ENCODE measurements around the gene PRR33.
"Not testable (repeated sequence)": the region's sequence is repeated elsewhere in the genome, so short reads cannot be mapped to it uniquely, and the experiment has no call there.

Gene PRR33

DNA sequence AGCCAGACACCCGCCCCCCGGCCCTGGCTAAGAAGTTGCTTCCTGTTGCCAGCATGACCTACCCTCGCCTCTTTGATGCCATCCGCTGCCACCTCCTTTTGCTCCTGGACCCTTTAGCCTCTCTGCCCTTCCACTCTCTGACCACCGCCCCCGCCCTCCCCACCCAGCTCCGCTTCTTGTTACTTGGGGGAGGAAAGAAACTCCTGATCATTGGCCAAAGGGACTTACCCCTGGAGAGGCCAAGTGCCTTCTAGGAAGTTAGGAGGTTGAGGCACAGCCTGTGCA is at the start of gene PRR33:
PRR33 (minus strand) TSS at position 65 of the 285 bp plus-strand sequence. CDS start 1,311 bp downstream, outside the sequence.
- Histone ChIP-seq H3K9me3 (ENCODE audit: control insufficient read depth, insufficient read depth, low read length) (no peaks in the 10 kb centered on the region), H3K27ac (ENCODE audit: low read length) (no peak within 1 kb of the TSS), H3K4me1 (ENCODE audit: control insufficient read depth, insufficient read depth, low read length) (no peaks in the 10 kb centered on the region), H3K36me3 (ENCODE audit: control insufficient read depth, insufficient read depth, low read length) (no peaks in the 10 kb centered on the region; the same call in 1 of the 2 replicates), H3K4me3 (ENCODE audit: low read length) (no peak within 1 kb of the TSS), H3K27me3 (ENCODE audit: control insufficient read depth, insufficient read depth, low read length) (no peaks in the 10 kb centered on the region)
- no peak for DNase-seq (ENCODE audit: low read depth, low spot score)
- no CpG with 5 or more reads among the region's 7 CpGs for WGBS (ENCODE audit: insufficient coverage, insufficient read length)

DNA sequence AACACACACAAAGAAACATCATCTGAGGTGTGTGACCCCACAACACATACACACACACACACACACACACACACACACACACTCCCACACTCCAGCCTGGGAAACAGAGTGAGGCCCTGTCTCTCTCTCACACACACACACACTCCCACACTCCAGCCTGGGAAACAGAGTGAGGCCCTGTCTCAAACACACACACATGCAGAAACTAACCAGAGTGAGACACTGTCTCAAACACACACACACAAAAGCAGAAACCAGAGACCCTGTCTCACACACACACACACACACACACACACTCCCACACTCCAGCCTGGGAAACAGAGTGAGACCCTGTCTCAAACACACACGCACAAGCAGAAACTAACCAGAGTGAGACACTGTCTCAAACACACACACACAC is 48.1 kb upstream of the PRR33 start:
- not testable (repeated sequence) for H3K9me3 ChIP-seq (ENCODE audit: control insufficient read depth, insufficient read depth, low read length); DNase-seq (ENCODE audit: low read depth, low spot score); H3K27me3 ChIP-seq (ENCODE audit: control insufficient read depth, insufficient read depth, low read length); H3K4me1 ChIP-seq (ENCODE audit: control insufficient read depth, insufficient read depth, low read length); H3K4me3 ChIP-seq (ENCODE audit: low read length); H3K36me3 ChIP-seq (ENCODE audit: control insufficient read depth, insufficient read depth, low read length); H3K27ac ChIP-seq (ENCODE audit: low read length)
- WGBS (ENCODE audit: insufficient coverage, insufficient read length), result no CpG with 5 or more reads among the region's 1 CpG

GRCh38 chr11:1939006-1939625 is 47.4 kb upstream of the PRR33 start:
- Histone ChIP-seq H3K27ac (ENCODE audit: low read length) (no peak overlapping the region), H3K27me3 (ENCODE audit: control insufficient read depth, insufficient read depth, low read length) (no peaks in the 10 kb centered on the region), H3K9me3 (ENCODE audit: control insufficient read depth, insufficient read depth, low read length) (no peaks in the 10 kb centered on the region), H3K4me3 (ENCODE audit: low read length) (no peak overlapping the region), H3K4me1 (ENCODE audit: control insufficient read depth, insufficient read depth, low read length) (peaks cover 3% of the 10 kb centered on the region; the same call in 1 of the 2 replicates), H3K36me3 (ENCODE audit: control insufficient read depth, insufficient read depth, low read length) (no peaks in the 10 kb centered on the region; the same call in 1 of the 2 replicates)
- no CpG with 5 or more reads among the region's 23 CpGs for WGBS (ENCODE audit: insufficient coverage, insufficient read length)
- no peak for DNase-seq (ENCODE audit: low read depth, low spot score)

DNA sequence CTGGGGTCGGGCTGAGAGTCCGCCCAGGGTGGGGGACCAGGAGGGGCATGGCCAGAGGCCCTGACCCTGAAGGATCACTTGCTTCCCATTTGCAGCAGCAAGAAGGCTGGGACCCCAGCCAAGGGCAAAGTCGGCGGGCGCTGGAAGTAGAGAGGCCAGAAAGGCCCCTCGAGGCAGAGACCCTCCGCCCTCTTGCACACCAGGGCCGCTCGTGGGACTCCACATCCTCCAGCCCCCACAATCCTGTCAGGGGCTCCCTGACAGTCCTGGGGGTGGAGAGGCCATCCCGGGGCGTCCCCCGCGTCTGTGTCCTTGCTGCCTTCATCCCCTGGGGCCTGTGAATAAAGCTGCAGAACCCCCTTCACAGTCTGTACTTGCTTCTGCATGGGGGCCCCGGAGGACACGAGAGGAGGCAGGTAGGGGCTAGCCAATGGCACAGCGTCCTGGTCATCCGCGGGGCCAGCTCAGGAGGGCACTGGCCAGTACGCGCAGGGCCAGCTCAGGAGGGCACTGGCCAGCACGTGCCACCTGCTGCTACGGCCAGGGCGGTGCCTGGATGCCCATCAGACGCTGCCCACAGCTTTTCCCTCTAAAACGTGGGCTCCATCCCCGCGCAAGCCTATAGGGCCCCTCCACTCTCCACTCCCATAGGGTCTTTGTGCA is 46.8 kb upstream of the PRR33 start:
- Histone ChIP-seq H3K36me3 (ENCODE audit: control insufficient read depth, insufficient read depth, low read length) (no peaks in the 10 kb centered on the region; the same call in 1 of the 2 replicates), H3K9me3 (ENCODE audit: control insufficient read depth, insufficient read depth, low read length) (no peaks in the 10 kb centered on the region), H3K27me3 (ENCODE audit: control insufficient read depth, insufficient read depth, low read length) (no peaks in the 10 kb centered on the region), H3K27ac (ENCODE audit: low read length) (no peak overlapping the region), H3K4me1 (ENCODE audit: control insufficient read depth, insufficient read depth, low read length) (peaks cover 3% of the 10 kb centered on the region; the same call in 1 of the 2 replicates), H3K4me3 (ENCODE audit: low read length) (no peak overlapping the region)
- no CpG with 5 or more reads among the region's 27 CpGs for WGBS (ENCODE audit: insufficient coverage, insufficient read length)
- DNase-seq (ENCODE audit: low read depth, low spot score), result no peak

GRCh38 chr11:1937616-1938342 is 46.1 kb upstream of the PRR33 start:
- Histone ChIP-seq H3K27ac (ENCODE audit: low read length) (no peak overlapping the region), H3K4me3 (ENCODE audit: low read length) (no peak overlapping the region), H3K9me3 (ENCODE audit: control insufficient read depth, insufficient read depth, low read length) (no peaks in the 10 kb centered on the region), H3K4me1 (ENCODE audit: control insufficient read depth, insufficient read depth, low read length) (peaks cover 3% of the 10 kb centered on the region; the same call in 1 of the 2 replicates), H3K36me3 (ENCODE audit: control insufficient read depth, insufficient read depth, low read length) (no peaks in the 10 kb centered on the region; the same call in 1 of the 2 replicates), H3K27me3 (ENCODE audit: control insufficient read depth, insufficient read depth, low read length) (no peaks in the 10 kb centered on the region)
- WGBS (ENCODE audit: insufficient coverage, insufficient read length), result no CpG with 5 or more reads among the region's 35 CpGs
- no peak for DNase-seq (ENCODE audit: low read depth, low spot score)

GRCh38 chr11:1936781-1937615 is 45.3 kb upstream of the PRR33 start:
- Histone ChIP-seq H3K4me3 (ENCODE audit: low read length) (no peak overlapping the region), H3K9me3 (ENCODE audit: control insufficient read depth, insufficient read depth, low read length) (no peaks in the 10 kb centered on the region), H3K27ac (ENCODE audit: low read length) (no peak overlapping the region), H3K36me3 (ENCODE audit: control insufficient read depth, insufficient read depth, low read length) (no peaks in the 10 kb centered on the region; the same call in 1 of the 2 replicates), H3K27me3 (ENCODE audit: control insufficient read depth, insufficient read depth, low read length) (no peaks in the 10 kb centered on the region), H3K4me1 (ENCODE audit: control insufficient read depth, insufficient read depth, low read length) (peaks cover 1% of the 10 kb centered on the region; the same call in 1 of the 2 replicates)
- WGBS (ENCODE audit: insufficient coverage, insufficient read length), result no CpG with 5 or more reads among the region's 34 CpGs
- DNase-seq (ENCODE audit: low read depth, low spot score), result no peak

GRCh38 chr11:1936072-1936780 is 44.5 kb upstream of the PRR33 start:
- Histone ChIP-seq H3K36me3 (ENCODE audit: control insufficient read depth, insufficient read depth, low read length) (no peaks in the 10 kb centered on the region; the same call in 1 of the 2 replicates), H3K27me3 (ENCODE audit: control insufficient read depth, insufficient read depth, low read length) (no peaks in the 10 kb centered on the region), H3K9me3 (ENCODE audit: control insufficient read depth, insufficient read depth, low read length) (no peaks in the 10 kb centered on the region), H3K4me3 (ENCODE audit: low read length) (no peak overlapping the region), H3K27ac (ENCODE audit: low read length) (no peak overlapping the region), H3K4me1 (ENCODE audit: control insufficient read depth, insufficient read depth, low read length) (peaks cover 1% of the 10 kb centered on the region; the same call in 1 of the 2 replicates)
- no CpG with 5 or more reads among the region's 34 CpGs for WGBS (ENCODE audit: insufficient coverage, insufficient read length)
- no peak for DNase-seq (ENCODE audit: low read depth, low spot score)

DNA sequence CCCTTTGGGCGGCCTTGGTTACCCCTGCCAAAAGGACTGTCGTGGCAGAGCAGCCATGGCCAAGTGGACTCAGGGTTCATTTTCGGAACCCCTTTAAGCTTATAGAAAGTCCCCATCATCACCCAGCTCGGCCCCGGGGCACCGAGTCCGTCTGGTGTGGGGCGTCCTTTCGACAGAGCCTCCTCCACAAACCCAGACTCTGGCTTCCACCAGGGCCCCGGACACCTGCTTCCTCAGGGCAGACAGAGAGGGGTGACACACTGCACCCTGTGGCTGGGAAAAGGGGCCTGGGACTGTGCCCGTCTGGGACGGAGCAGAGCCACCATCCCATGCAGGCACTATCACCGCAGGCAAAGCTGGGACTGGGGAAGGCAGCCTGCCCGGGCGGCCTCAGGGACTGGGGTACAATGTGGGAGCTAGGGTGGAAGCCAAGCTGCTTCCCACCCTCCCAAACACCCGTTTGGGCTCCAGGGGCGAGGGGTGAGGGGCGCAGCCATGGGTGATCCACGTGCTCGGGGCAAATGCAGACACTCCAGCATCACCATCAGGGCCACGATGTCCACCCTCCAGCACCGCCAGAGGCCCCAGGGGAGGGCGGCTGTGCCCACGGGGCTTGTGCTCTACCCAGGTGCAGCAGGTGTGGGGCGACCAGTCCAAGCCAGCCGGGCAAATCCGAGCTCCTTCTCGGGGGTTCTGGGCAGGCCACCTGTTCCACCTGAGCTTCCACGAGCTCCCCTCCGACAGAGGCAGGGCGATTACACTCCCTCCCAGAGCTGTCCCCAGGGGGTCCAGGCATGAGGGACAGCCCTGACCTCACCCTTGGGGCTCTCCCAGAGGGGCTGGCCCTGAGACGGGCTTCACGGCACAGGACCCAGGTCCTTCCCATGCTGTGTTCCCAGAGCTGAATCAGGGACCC is 43.7 kb upstream of the PRR33 start:
- Histone ChIP-seq H3K27me3 (ENCODE audit: control insufficient read depth, insufficient read depth, low read length) (no peaks in the 10 kb centered on the region), H3K36me3 (ENCODE audit: control insufficient read depth, insufficient read depth, low read length) (no peaks in the 10 kb centered on the region; the same call in 1 of the 2 replicates), H3K9me3 (ENCODE audit: control insufficient read depth, insufficient read depth, low read length) (no peaks in the 10 kb centered on the region), H3K4me3 (ENCODE audit: low read length) (no peak overlapping the region), H3K27ac (ENCODE audit: low read length) (no peak overlapping the region), H3K4me1 (ENCODE audit: control insufficient read depth, insufficient read depth, low read length) (peaks cover 1% of the 10 kb centered on the region; the same call in 1 of the 2 replicates)
- no peak for DNase-seq (ENCODE audit: low read depth, low spot score)
- no CpG with 5 or more reads among the region's 33 CpGs for WGBS (ENCODE audit: insufficient coverage, insufficient read length)
